Measurements from ENCODE around the gene TRAF3.

TRAF3 gene

GRCh38 chr14:102798926-102799325 lies 21.7 kb downstream of the TRAF3 start:
- no peak for DNase-seq (ENCODE audit: low read depth)
- H3K4me3 ChIP-seq (ENCODE audit: low read depth, low read length): no peak overlapping the region
- TF ChIP-seq CTCF (IDR thresholded peaks at IDR 0.05; ENCODE audit: control insufficient read depth, extremely low read depth, insufficient read depth): no peak

GRCh38 chr14:102799684-102800562 lies 22.7 kb downstream of the TRAF3 start:
- H3K4me3 ChIP-seq (ENCODE audit: low read depth, low read length): no peak overlapping the region
- no peak for TF ChIP-seq CTCF (IDR thresholded peaks at IDR 0.05; ENCODE audit: control insufficient read depth, extremely low read depth, insufficient read depth)
- DNase-seq (ENCODE audit: low read depth): no peak

GRCh38 chr14:102802834-102803523 lies 25.7 kb downstream of the TRAF3 start:
- TF ChIP-seq CTCF (IDR thresholded peaks at IDR 0.05; ENCODE audit: control insufficient read depth, extremely low read depth, insufficient read depth): no peak
- no peak for DNase-seq (ENCODE audit: low read depth)
- H3K4me3 ChIP-seq (ENCODE audit: low read depth, low read length): no peak overlapping the region

GRCh38 chr14:102804858-102805257 lies 27.6 kb downstream of the TRAF3 start:
- DNase-seq (ENCODE audit: low read depth): no peak
- H3K4me3 ChIP-seq (ENCODE audit: low read depth, low read length): no peak overlapping the region
- no peak for TF ChIP-seq CTCF (IDR thresholded peaks at IDR 0.05; ENCODE audit: control insufficient read depth, extremely low read depth, insufficient read depth)

- no peak overlapping the region for H3K4me3 ChIP-seq (ENCODE audit: low read depth, low read length)
- no peak for TF ChIP-seq CTCF (IDR thresholded peaks at IDR 0.05; ENCODE audit: control insufficient read depth, extremely low read depth, insufficient read depth)
- no peak for DNase-seq (ENCODE audit: low read depth)
These were observed 28.2 kb downstream of the TRAF3 start for GRCh38 chr14:102805371-102805891.

- DNase-seq (ENCODE audit: low read depth): no peak
- H3K4me3 ChIP-seq (ENCODE audit: low read depth, low read length): no peak overlapping the region
- TF ChIP-seq CTCF (IDR thresholded peaks at IDR 0.05; ENCODE audit: control insufficient read depth, extremely low read depth, insufficient read depth): no peak
These were observed 28.7 kb downstream of the TRAF3 start for GRCh38 chr14:102805941-102806340.
